ENCODE results near the gene ECI2.

GRCh38 chr6:4176907-4177306 lies 41.5 kb upstream of the ECI2 start:
- TF ChIP-seq NFYB (CRISPR knock-in tag; conservative IDR thresholded peaks at IDR 0.05; ENCODE audit: low read depth) (no peak), ELF4 (CRISPR knock-in tag; IDR thresholded peaks at IDR 0.05; ENCODE audit: low read depth) (no peak), RELA (CRISPR knock-in tag; IDR thresholded peaks at IDR 0.05; ENCODE audit: borderline replicate concordance) (no peak), CTCF (IDR thresholded peaks at IDR 0.05) (no peak), SMAD4 (CRISPR knock-in tag; IDR thresholded peaks at IDR 0.05) (no peak), CBFB (CRISPR knock-in tag; IDR thresholded peaks at IDR 0.05; ENCODE audit: low read depth) (no peak), ESRRA (CRISPR knock-in tag; IDR thresholded peaks at IDR 0.05; ENCODE audit: borderline replicate concordance) (no peak)
- TF ChIP-seq, protein P1, sequence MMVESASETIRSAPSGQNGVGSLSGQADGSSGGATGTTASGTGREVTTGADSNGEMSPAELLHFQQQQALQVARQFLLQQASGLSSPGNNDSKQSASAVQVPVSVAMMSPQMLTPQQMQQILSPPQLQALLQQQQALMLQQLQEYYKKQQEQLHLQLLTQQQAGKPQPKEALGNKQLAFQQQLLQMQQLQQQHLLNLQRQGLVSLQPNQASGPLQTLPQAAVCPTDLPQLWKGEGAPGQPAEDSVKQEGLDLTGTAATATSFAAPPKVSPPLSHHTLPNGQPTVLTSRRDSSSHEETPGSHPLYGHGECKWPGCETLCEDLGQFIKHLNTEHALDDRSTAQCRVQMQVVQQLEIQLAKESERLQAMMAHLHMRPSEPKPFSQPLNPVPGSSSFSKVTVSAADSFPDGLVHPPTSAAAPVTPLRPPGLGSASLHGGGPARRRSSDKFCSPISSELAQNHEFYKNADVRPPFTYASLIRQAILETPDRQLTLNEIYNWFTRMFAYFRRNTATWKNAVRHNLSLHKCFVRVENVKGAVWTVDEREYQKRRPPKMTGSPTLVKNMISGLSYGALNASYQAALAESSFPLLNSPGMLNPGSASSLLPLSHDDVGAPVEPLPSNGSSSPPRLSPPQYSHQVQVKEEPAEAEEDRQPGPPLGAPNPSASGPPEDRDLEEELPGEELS (CRISPR knock-in tag; IDR thresholded peaks at IDR 0.05): no peak
